HCT116 (cell line): ENCODE data around the gene ANKRD24. TPM values are rescaled to one million over a fixed set of nuclear protein-coding genes. Genes with fewer than 3 reads are reported as not detected.

Experiments
- ATAC-seq: fragments of 200-7000 bp; cut with Tn5 transposase; 2 replicates; pipeline ENCODE4 v1.9.1; 2020; ENCODE audit warnings: mild to moderate bottlenecking, moderate library complexity
- BruUV-seq: library from RNA; stranded (reverse); fragments of 400-500 nt; replicated peaks from 2 replicates; lab custom pipeline; 2021; lab: Mats Ljungman, UMichigan
- CTCF ChIA-PET: fragments of 300-600 bp; sonication (Branson Sonifier 250); formaldehyde crosslinking; loops from one replicate; lab custom pipeline; 2021; ENCODE audit warnings: antibody characterized with exemption; lab: Charles Lee
- POLR2A ChIA-PET: fragments of 300-600, 350-600 bp; sonication (Branson Sonifier 250); formaldehyde crosslinking; loops from one replicate; lab custom pipeline; 2021; ENCODE audit warnings: antibody characterized with exemption; lab: Charles Lee
- RAD21 ChIA-PET, 2 experiments: fragments of 300-600 bp; sonication (Branson Sonifier 250); formaldehyde crosslinking; loops; one replicate each; lab custom pipeline; 2023; ENCODE audit warnings: low total read pairs in 2 of 2; ENCODE audit not compliant: uncharacterized antibody in 2 of 2, unreplicated experiment in 2 of 2, low non-redundant PET in 1 of 2; lab: Charles Lee
- DNase-seq: peaks from one replicate; pipeline ENCODE4 v3.0.0-alpha.2; 2010; ENCODE audit warnings: low read depth, low spot score
- H2AFZ ChIP-seq: fragments of 200-600 bp; shearing (Covaris generic), sonication (generic); 2 replicates; pipeline ENCODE4 v1.6.1; 2017; ENCODE audit warnings: low read depth, mixed run types, mixed read lengths, antibody characterized with exemption, low read length; ENCODE audit not compliant: poor library complexity, severe bottlenecking
- H3K27ac ChIP-seq: 2 replicates; pipeline ENCODE4 v1.5.1; 2012; ENCODE audit warnings: low read depth, low read length
- H3K27me3 ChIP-seq: fragments of 200-600 bp; sonication (generic); 2 replicates; pipeline ENCODE4 v1.6.1; 2016; ENCODE audit warnings: mixed run types, low read length, mixed read lengths; ENCODE audit not compliant: insufficient read depth
- H3K36me3 ChIP-seq, 2 experiments: fragments of 200-500 bp in 1 of 2; fragments of 200-600 bp in 1 of 2; sonication (Bioruptor generic) in 1 of 2; sonication (generic) in 1 of 2; 2 replicates each; pipeline versions ENCODE4 v1.5.1 to v1.6.1; 2014 to 2016; ENCODE audit warnings: low read length in 2 of 2, inconsistent platforms in 1 of 2, mixed read lengths in 1 of 2, mixed run types in 1 of 2; ENCODE audit not compliant: insufficient read depth in 2 of 2, control insufficient read depth in 1 of 2
- H3K4me1 ChIP-seq, 2 experiments: fragments of 200-600 bp in 1 of 2; sonication (generic) in 1 of 2; 2 replicates each; pipeline versions ENCODE4 v1.5.1 to v1.6.1; 2012 to 2017; ENCODE audit warnings: low read length in 2 of 2, inconsistent platforms in 1 of 2, mild to moderate bottlenecking in 1 of 2, mixed read lengths in 1 of 2, mixed run types in 1 of 2, moderate library complexity in 1 of 2; ENCODE audit not compliant: insufficient read depth in 2 of 2, control insufficient read depth in 1 of 2
- H3K4me2 ChIP-seq: fragments of 200-600 bp; sonication (generic); 2 replicates; pipeline ENCODE4 v1.6.1; 2017; ENCODE audit warnings: mixed run types, low read length, mixed read lengths
- H3K4me3 ChIP-seq, 2 experiments: fragments of 200-600 bp in 1 of 2; sonication (generic) in 1 of 2; replicated peaks in 1 of 2; 2 replicates each; pipeline ENCODE4 v1.5.1; 2011 to 2016; ENCODE audit warnings: low read length in 2 of 2, control low read depth in 1 of 2, low read depth in 1 of 2, mild to moderate bottlenecking in 1 of 2, mixed read lengths in 1 of 2, mixed run types in 1 of 2
- H3K79me2 ChIP-seq: fragments of 200-600 bp; sonication (generic); 2 replicates; pipeline ENCODE4 v1.6.1; 2017; ENCODE audit warnings: mild to moderate bottlenecking, mixed run types, low read length, moderate library complexity, mixed read lengths; ENCODE audit not compliant: insufficient read depth
- H3K9ac ChIP-seq: fragments of 200-600 bp; sonication (generic); 2 replicates; pipeline ENCODE4 v1.6.1; 2016; ENCODE audit warnings: low read length, mixed read lengths
- H3K9me2 ChIP-seq: fragments of 200-600 bp; sonication (generic), shearing (Covaris generic); 2 replicates; pipeline ENCODE4 v1.6.1; 2017; ENCODE audit warnings: mixed run types, mild to moderate bottlenecking, moderate library complexity; ENCODE audit not compliant: insufficient read depth
- H3K9me3 ChIP-seq, 2 experiments: fragments of 200-500 bp in 1 of 2; fragments of 200-600 bp in 1 of 2; sonication (Bioruptor generic) in 1 of 2; sonication (generic) in 1 of 2; 2 replicates each; pipeline ENCODE4 v1.6.1; 2014 to 2017; ENCODE audit warnings: low read length in 2 of 2, mixed read lengths in 2 of 2, inconsistent platforms in 1 of 2, low read depth in 1 of 2, mild to moderate bottlenecking in 1 of 2, mixed run types in 1 of 2, moderate library complexity in 1 of 2; ENCODE audit not compliant: control insufficient read depth in 1 of 2, insufficient read depth in 1 of 2
- H4K20me1 ChIP-seq: fragments of 200-600 bp; sonication (generic), shearing (Covaris generic); 2 replicates; pipeline ENCODE4 v1.6.1; 2017; ENCODE audit warnings: mixed run types, mild to moderate bottlenecking, moderate library complexity; ENCODE audit not compliant: insufficient read depth
- CBX3 ChIP-seq: IDR thresholded peaks from 2 replicates; pipeline ENCODE4 v1.6.1; 2012; ENCODE audit warnings: low read depth
- CEBPB ChIP-seq: IDR thresholded peaks from 2 replicates; pipeline ENCODE4 v1.6.1; 2012; ENCODE audit warnings: low read depth
- ELF1 ChIP-seq: IDR thresholded peaks from 2 replicates; pipeline ENCODE4 v1.6.1; 2012; ENCODE audit warnings: low read depth, borderline replicate concordance
- EZH2phosphoT487 ChIP-seq: fragments of 200-600 bp; IDR thresholded peaks from 2 replicates; pipeline ENCODE4 v1.6.1; 2018; ENCODE audit warnings: antibody characterized with exemption, borderline replicate concordance
- YY1 ChIP-seq: IDR thresholded peaks from 2 replicates; pipeline ENCODE4 v1.6.1; 2011; ENCODE audit warnings: low read length, low read depth, moderate library complexity, mild to moderate bottlenecking; ENCODE audit not compliant: insufficient replicate concordance; ENCODE audit errors: extremely low read depth
- intact Hi-C: fragments of 100-400 bp; cut with micrococcal nuclease; formaldehyde crosslinking; loops from 2 replicates; pipeline ENCODE4 v1.10.0; 2022
- total RNA-seq: library from RNA; stranded (reverse); gene quantifications from one replicate; pipeline ENCODE4 v1.2.1, GENCODE V29; 2021; ENCODE audit not compliant: unreplicated experiment
- TF ChIP-seq, protein P1 (sequence below): IDR thresholded peaks from 2 replicates; pipeline ENCODE4 v1.6.1; 2012; ENCODE audit warnings: low read depth
- TF ChIP-seq, protein P2 (sequence below): IDR thresholded peaks from 2 replicates; pipeline ENCODE4 v1.6.1; 2011; ENCODE audit warnings: mild to moderate bottlenecking, low read length, moderate library complexity; ENCODE audit not compliant: insufficient replicate concordance; ENCODE audit errors: extremely low read depth

Gene ANKRD24
- total RNA-seq, 1 experiment from 2014 or later = 1.7 TPM

DNA sequence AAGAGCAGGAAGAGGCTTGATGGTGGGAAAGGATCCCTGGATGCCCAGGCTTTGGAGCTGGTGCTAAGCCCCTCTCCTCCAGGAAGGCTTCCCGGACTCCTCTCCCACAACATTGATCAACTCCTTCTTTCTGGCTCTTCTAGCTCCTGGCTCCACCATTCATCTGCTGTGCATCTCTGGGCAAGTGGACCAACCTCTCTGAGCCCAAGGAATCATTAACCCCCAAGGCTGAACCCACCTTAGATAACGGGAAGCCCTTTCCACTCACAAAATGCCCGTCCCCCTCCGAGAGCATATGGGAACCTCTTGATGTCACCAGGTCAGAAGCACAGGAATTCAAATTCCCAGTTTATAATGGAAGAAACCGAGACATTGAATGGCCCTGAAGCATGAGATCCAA is 5.3 kb upstream of the ANKRD24 start:
- Histone ChIP-seq H3K9me3 (no peaks in the 10 kb centered on the region), H3K79me2 (peaks cover 14% of the 10 kb centered on the region), H3K36me3 (no peaks in the 10 kb centered on the region), H3K27me3 (peaks cover 8% of the 10 kb centered on the region), H3K27ac (no peak overlapping the region), H3K9me2 (no peaks in the 10 kb centered on the region), H3K9ac (no peak overlapping the region), H2AFZ (no peak overlapping the region), H3K4me1 (peaks cover 10 to 14% of the 10 kb centered on the region in 2 experiments), H3K4me2 (no peak overlapping the region), H4K20me1 (no peaks in the 10 kb centered on the region), H3K4me3 (no peak overlapping the region)
- intact Hi-C loops = no loop called here
- ChIA-PET POLR2A (interaction anchor here (0.7 kb wide), 1 partner anchor 190 kb away, joined by 3 read pairs; no protein-coding TSS in a partner anchor), CTCF (interaction anchor here (0.8 kb wide), 1 partner anchor 12 kb away, joined by 4 read pairs; no protein-coding TSS in a partner anchor), RAD21 (no interaction called here)
- no TSS peak for BruUV-seq
- ATAC-seq = no peak
- TF ChIP-seq YY1 = no peak
- no peak for TF ChIP-seq EZH2phosphoT487
- TF ChIP-seq ELF1 = no peak
- TF ChIP-seq, protein P1, sequence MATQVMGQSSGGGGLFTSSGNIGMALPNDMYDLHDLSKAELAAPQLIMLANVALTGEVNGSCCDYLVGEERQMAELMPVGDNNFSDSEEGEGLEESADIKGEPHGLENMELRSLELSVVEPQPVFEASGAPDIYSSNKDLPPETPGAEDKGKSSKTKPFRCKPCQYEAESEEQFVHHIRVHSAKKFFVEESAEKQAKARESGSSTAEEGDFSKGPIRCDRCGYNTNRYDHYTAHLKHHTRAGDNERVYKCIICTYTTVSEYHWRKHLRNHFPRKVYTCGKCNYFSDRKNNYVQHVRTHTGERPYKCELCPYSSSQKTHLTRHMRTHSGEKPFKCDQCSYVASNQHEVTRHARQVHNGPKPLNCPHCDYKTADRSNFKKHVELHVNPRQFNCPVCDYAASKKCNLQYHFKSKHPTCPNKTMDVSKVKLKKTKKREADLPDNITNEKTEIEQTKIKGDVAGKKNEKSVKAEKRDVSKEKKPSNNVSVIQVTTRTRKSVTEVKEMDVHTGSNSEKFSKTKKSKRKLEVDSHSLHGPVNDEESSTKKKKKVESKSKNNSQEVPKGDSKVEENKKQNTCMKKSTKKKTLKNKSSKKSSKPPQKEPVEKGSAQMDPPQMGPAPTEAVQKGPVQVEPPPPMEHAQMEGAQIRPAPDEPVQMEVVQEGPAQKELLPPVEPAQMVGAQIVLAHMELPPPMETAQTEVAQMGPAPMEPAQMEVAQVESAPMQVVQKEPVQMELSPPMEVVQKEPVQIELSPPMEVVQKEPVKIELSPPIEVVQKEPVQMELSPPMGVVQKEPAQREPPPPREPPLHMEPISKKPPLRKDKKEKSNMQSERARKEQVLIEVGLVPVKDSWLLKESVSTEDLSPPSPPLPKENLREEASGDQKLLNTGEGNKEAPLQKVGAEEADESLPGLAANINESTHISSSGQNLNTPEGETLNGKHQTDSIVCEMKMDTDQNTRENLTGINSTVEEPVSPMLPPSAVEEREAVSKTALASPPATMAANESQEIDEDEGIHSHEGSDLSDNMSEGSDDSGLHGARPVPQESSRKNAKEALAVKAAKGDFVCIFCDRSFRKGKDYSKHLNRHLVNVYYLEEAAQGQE = no peak
- TF ChIP-seq CBX3 = no peak
- TF ChIP-seq, protein P2, sequence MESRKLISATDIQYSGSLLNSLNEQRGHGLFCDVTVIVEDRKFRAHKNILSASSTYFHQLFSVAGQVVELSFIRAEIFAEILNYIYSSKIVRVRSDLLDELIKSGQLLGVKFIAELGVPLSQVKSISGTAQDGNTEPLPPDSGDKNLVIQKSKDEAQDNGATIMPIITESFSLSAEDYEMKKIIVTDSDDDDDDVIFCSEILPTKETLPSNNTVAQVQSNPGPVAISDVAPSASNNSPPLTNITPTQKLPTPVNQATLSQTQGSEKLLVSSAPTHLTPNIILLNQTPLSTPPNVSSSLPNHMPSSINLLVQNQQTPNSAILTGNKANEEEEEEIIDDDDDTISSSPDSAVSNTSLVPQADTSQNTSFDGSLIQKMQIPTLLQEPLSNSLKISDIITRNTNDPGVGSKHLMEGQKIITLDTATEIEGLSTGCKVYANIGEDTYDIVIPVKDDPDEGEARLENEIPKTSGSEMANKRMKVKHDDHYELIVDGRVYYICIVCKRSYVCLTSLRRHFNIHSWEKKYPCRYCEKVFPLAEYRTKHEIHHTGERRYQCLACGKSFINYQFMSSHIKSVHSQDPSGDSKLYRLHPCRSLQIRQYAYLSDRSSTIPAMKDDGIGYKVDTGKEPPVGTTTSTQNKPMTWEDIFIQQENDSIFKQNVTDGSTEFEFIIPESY = no peak
- TF ChIP-seq CEBPB = no peak
- no peak for DNase-seq
